Kidney epithelial cell (primary cell): ENCODE data around the gene C16orf96. TPM values are rescaled to one million over a fixed set of nuclear protein-coding genes. Genes with fewer than 3 reads are reported as not detected.

Experiments
- DNase-seq: peaks from one replicate; pipeline ENCODE4 v3.0.0-alpha.2; 2010; ENCODE audit warnings: low read depth
- H3K27me3 ChIP-seq: 2 replicates; pipeline ENCODE4 v1.6.0; 2011; ENCODE audit warnings: low read length; ENCODE audit not compliant: control insufficient read depth, insufficient read depth
- H3K36me3 ChIP-seq: 2 replicates; pipeline ENCODE4 v1.5.1; 2011; ENCODE audit warnings: low read length; ENCODE audit not compliant: control insufficient read depth, insufficient read depth
- H3K4me3 ChIP-seq: 2 replicates; pipeline ENCODE4 v1.5.1; 2011; ENCODE audit warnings: low read depth, mild to moderate bottlenecking, control low read depth, low read length
- total RNA-seq: library from RNA; depleted of rRNA; stranded (reverse); fragments of >200 nt; gene quantifications from 2 replicates; pipeline ENCODE4 v1.2.3, GENCODE V29; 2015
- TF ChIP-seq, protein P1 (sequence below): IDR thresholded peaks from 2 replicates; pipeline ENCODE4 v1.5.1; 2011; ENCODE audit warnings: mild to moderate bottlenecking, moderate library complexity, low read length, control low read depth, inconsistent platforms; ENCODE audit not compliant: insufficient read depth, poor library complexity, severe bottlenecking

C16orf96 gene
- total RNA-seq, 1 donor from 2014 or later: not detected

DNA sequence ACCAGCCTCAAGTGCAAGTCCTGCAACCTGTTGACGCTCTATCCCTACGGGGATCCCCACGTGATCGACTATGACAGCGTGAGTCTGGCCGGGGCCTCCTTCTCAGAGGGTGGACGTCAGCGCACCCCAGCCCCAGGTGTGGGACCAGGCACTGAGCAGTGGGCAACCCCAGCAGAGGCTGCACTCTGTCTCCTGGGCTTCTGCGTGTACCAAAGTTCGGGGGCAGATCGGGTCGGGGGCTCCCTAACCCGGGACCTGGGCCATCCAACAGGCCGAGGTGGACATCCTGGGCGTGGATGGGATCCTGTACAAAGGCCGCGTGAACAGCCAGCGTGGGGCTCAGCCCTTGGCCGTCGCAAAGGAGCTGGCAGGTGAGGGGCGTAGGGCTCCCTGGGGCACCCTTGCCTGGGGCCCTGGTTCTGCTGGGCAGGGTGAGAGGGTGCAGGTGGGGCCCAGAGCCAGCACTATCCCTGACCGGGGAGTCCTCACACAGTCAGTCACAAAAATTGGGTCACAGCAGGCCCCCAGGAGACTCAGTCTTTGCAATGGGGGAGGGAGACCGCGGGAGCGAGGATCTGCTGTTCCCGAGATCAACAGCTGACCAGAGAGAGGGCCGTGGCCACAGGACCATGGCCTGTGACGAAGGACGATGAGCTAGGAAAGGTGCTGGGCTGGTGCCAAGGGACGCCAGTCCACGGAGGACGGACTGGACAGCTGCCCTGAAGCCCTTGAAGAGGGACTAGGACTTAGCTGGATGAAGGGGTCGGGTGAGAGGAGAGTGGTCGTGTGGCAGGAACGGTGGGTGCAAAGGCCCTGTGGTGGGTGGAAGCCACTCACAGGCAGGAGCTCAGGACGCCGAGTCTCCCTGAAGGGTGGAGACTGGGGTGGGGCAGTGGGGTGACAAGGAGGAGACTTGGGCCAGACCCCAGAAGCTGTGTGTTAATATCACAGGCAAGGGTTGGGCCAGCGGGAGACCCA is 38.6 kb downstream of the C16orf96 start:
- peaks cover 12% of the 10 kb centered on the region for H3K27me3 ChIP-seq
- H3K36me3 ChIP-seq: no peaks in the 10 kb centered on the region
- DNase-seq: no peak
- no peak overlapping the region for H3K4me3 ChIP-seq
- TF ChIP-seq, protein P1, sequence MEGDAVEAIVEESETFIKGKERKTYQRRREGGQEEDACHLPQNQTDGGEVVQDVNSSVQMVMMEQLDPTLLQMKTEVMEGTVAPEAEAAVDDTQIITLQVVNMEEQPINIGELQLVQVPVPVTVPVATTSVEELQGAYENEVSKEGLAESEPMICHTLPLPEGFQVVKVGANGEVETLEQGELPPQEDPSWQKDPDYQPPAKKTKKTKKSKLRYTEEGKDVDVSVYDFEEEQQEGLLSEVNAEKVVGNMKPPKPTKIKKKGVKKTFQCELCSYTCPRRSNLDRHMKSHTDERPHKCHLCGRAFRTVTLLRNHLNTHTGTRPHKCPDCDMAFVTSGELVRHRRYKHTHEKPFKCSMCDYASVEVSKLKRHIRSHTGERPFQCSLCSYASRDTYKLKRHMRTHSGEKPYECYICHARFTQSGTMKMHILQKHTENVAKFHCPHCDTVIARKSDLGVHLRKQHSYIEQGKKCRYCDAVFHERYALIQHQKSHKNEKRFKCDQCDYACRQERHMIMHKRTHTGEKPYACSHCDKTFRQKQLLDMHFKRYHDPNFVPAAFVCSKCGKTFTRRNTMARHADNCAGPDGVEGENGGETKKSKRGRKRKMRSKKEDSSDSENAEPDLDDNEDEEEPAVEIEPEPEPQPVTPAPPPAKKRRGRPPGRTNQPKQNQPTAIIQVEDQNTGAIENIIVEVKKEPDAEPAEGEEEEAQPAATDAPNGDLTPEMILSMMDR: no peak

DNA sequence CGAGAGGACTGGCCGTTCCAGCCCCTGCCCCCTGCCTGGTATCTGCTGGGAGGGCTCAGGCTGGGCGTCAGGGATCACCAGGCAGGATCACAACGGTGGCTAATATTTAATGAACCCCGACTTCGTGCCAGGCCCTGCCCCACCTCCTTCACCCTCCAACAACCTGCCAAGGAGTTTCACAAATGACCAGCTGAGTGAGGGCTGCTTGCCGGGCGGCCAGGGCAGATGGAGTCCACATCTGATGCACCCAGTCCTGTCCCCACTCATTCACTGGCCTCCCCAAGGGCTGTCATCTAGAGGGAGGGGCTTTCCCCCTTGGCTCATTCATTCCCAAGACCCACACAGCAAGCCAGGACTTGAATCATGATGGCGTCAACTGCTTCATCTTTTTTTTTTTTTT is 41.0 kb downstream of the C16orf96 start:
- Histone ChIP-seq H3K4me3 (no peak overlapping the region), H3K27me3 (peaks cover 23% of the 10 kb centered on the region), H3K36me3 (no peaks in the 10 kb centered on the region)
- TF ChIP-seq, protein P1: no peak
- DNase-seq: peak; percentile 43

DNA sequence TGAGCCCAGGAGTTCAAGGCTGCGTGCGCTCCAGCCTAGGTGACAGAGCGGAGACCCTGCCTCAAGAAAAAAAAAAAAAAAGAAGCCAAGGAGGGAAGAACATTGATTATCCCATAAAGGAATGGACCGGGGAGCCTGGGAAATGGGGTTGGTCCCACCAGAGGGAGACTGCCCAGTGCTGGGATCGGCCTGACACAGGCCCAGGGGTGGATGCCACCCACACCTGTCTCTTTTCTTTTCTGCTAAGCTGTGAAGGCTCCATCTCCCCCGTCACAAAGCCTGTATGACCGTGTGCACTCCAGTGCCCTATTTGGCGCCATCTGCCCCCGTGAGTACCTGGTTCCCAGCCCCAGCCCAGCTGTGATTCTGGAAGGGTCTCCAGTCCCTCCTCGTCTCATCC is 42.9 kb downstream of the C16orf96 start:
- peaks cover 31% of the 10 kb centered on the region for H3K27me3 ChIP-seq
- TF ChIP-seq, protein P1: no peak
- DNase-seq: no peak
- H3K4me3 ChIP-seq: no peak overlapping the region
- no peaks in the 10 kb centered on the region for H3K36me3 ChIP-seq

DNA sequence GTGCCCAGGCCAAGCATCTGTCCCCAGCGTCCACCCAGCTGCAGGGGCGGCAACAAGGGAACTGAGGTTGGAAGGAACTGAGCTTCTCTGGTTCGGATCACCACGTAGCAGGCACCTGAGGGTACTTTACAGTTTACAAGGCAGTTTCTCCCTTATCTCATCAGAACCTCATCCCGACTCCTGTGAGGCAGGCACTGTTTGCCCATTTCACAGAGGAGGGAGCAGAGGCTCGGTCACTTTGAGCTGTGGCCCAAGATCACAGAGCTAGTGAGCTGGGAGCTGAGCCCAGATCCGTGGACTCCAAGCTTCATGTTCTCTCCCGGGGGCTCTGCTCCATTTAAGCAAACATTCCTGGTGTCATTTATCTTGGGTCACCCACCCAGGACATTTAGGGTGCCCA is 43.4 kb downstream of the C16orf96 start:
- Histone ChIP-seq H3K27me3 (peaks cover 31% of the 10 kb centered on the region), H3K4me3 (no peak overlapping the region), H3K36me3 (no peaks in the 10 kb centered on the region)
- no peak for DNase-seq
- TF ChIP-seq, protein P1: no peak

DNA sequence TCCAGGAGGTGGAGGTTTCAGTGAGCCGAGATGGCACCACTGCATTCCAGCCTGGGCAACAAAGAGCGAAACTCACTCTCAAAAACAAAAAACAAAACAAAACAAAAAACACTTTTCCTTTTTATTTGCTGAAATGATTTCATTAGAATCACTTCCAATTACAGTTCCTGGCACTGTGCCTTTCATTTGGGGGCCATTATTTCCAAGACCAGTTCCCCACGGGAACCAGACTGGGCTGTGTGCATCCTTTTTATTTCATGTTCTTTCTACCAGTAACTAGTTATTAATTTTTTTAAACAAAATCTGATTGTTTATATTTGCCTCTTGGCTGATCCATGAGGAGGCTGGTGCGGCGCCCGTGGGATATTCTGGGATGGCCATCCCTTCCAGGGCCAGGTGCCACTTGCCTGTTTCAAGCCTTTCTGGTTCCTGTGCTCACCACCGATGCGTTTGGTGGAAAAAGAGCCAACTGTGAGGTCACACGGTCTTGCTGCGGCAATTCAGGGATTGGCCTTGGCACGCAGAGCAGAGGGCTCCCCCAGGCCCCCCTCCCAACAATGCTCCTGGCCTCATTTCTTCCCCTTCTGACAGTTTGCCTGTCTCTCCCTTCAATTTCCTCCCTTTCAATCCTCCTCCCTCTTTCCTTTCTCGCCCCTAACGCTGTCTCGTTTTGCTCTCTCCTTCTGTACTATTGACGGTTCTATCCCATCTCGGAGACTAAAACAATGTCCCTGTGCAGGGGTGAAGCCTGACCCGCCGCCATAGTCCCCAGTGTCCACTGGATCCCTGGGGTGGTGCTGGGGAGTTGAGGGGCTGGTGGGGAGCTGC is 45.1 kb downstream of the C16orf96 start:
- no peak for DNase-seq
- H3K4me3 ChIP-seq: no peak overlapping the region

More for the DNA sequence above, 45.1 kb downstream of the C16orf96 start:
- no peaks in the 10 kb centered on the region for H3K36me3 ChIP-seq
- TF ChIP-seq, protein P1: no peak
- H3K27me3 ChIP-seq: peaks cover 31% of the 10 kb centered on the region
